ENCODE data around the gene SRGAP3.

The SRGAP3 gene

GRCh38 chr3:9023226-9023590 lies 226.2 kb downstream of the SRGAP3 start:
- Histone ChIP-seq H3K36me3 (ENCODE audit: low read depth) (peaks cover 5% of the 10 kb centered on the region), H3K27me3 (ENCODE audit: insufficient read depth, poor library complexity, severe bottlenecking) (no peaks in the 10 kb centered on the region), H3K4me3 (ENCODE audit: severe bottlenecking) (no peak overlapping the region), H3K4me1 (ENCODE audit: insufficient read depth, poor library complexity, severe bottlenecking) (no peaks in the 10 kb centered on the region), H3K9me3 (ENCODE audit: severe bottlenecking) (no peaks in the 10 kb centered on the region), H3K27ac (ENCODE audit: poor library complexity, severe bottlenecking) (no peak overlapping the region)
- no peak for ATAC-seq (ENCODE audit: low read depth)
- TF ChIP-seq CTCF (IDR thresholded peaks at IDR 0.05; ENCODE audit: poor library complexity, severe bottlenecking): no peak
- DNase-seq (ENCODE audit: low spot score): no peak

- no peak for TF ChIP-seq CTCF (IDR thresholded peaks at IDR 0.05; ENCODE audit: poor library complexity, severe bottlenecking)
- no peaks in the 10 kb centered on the region for H3K9me3 ChIP-seq (ENCODE audit: severe bottlenecking)
- no peak overlapping the region for H3K4me3 ChIP-seq (ENCODE audit: severe bottlenecking)
- no peaks in the 10 kb centered on the region for H3K27me3 ChIP-seq (ENCODE audit: insufficient read depth, poor library complexity, severe bottlenecking)
- ATAC-seq (ENCODE audit: low read depth) (no peak), DNase-seq (ENCODE audit: low spot score) (no peak)
- no peaks in the 10 kb centered on the region for H3K4me1 ChIP-seq (ENCODE audit: insufficient read depth, poor library complexity, severe bottlenecking)
- H3K27ac ChIP-seq (ENCODE audit: poor library complexity, severe bottlenecking): no peak overlapping the region
- peaks cover 5% of the 10 kb centered on the region for H3K36me3 ChIP-seq (ENCODE audit: low read depth)
Observed at GRCh38 chr3:9022305-9023225, 226.9 kb downstream of the SRGAP3 start.

GRCh38 chr3:9021271-9022009 lies 228.0 kb downstream of the SRGAP3 start:
- ATAC-seq (ENCODE audit: low read depth): no peak
- TF ChIP-seq CTCF (IDR thresholded peaks at IDR 0.05; ENCODE audit: poor library complexity, severe bottlenecking): no peak
- Histone ChIP-seq H3K4me1 (ENCODE audit: insufficient read depth, poor library complexity, severe bottlenecking) (no peaks in the 10 kb centered on the region), H3K9me3 (ENCODE audit: severe bottlenecking) (no peaks in the 10 kb centered on the region), H3K36me3 (ENCODE audit: low read depth) (peaks cover 5% of the 10 kb centered on the region), H3K4me3 (ENCODE audit: severe bottlenecking) (no peak overlapping the region), H3K27ac (ENCODE audit: poor library complexity, severe bottlenecking) (no peak overlapping the region), H3K27me3 (ENCODE audit: insufficient read depth, poor library complexity, severe bottlenecking) (no peaks in the 10 kb centered on the region)
- DNase-seq (ENCODE audit: low spot score): no peak

- ATAC-seq (ENCODE audit: low read depth) (no peak), DNase-seq (ENCODE audit: low spot score) (no peak)
- Histone ChIP-seq H3K4me1 (ENCODE audit: insufficient read depth, poor library complexity, severe bottlenecking) (no peaks in the 10 kb centered on the region), H3K27ac (ENCODE audit: poor library complexity, severe bottlenecking) (no peak overlapping the region), H3K9me3 (ENCODE audit: severe bottlenecking) (no peaks in the 10 kb centered on the region), H3K36me3 (ENCODE audit: low read depth) (peaks cover 5% of the 10 kb centered on the region), H3K4me3 (ENCODE audit: severe bottlenecking) (no peak overlapping the region), H3K27me3 (ENCODE audit: insufficient read depth, poor library complexity, severe bottlenecking) (no peaks in the 10 kb centered on the region)
- TF ChIP-seq CTCF (IDR thresholded peaks at IDR 0.05; ENCODE audit: poor library complexity, severe bottlenecking): no peak
Observed at GRCh38 chr3:9020426-9020825, 229.0 kb downstream of the SRGAP3 start.
